HUDEP-2 (cell line): Measurements from ENCODE around the gene BRD3.

Experiments
- DNase-seq, 76 experiments: peaks; one replicate each; lab custom pipeline; 2025; ENCODE audit not compliant: unreplicated experiment in 76 of 76; lab: John Stamatoyannopoulos, UW

BRD3 gene

GRCh38 chr9:134055981-134056461 lies 11.8 kb downstream of the BRD3 start:
- DNase-seq = peak in 33 of 76 experiments; percentile 1 to 55 (median 22)

- no peak for DNase-seq
Observed at GRCh38 chr9:134054891-134055811, 12.7 kb downstream of the BRD3 start.

- no peak for DNase-seq
Observed at GRCh38 chr9:134053941-134054761, 13.7 kb downstream of the BRD3 start.

- no peak for DNase-seq
Observed at GRCh38 chr9:134053401-134053871, 14.4 kb downstream of the BRD3 start.

GRCh38 chr9:134052941-134053340 lies 14.9 kb downstream of the BRD3 start:
- no peak for DNase-seq

- no peak for DNase-seq
Observed at GRCh38 chr9:134052491-134052890, 15.3 kb downstream of the BRD3 start.

GRCh38 chr9:134051319-134051718 lies 16.5 kb downstream of the BRD3 start:
- no peak for DNase-seq

- DNase-seq = no peak
Observed at GRCh38 chr9:134050726-134051125, 17.1 kb downstream of the BRD3 start.

- DNase-seq = no peak
Observed at GRCh38 chr9:134049772-134050588, 17.8 kb downstream of the BRD3 start.

- DNase-seq = no peak
Observed at GRCh38 chr9:134049236-134049635, 18.6 kb downstream of the BRD3 start.

GRCh38 chr9:134048582-134048968 lies 19.3 kb downstream of the BRD3 start:
- DNase-seq = no peak

- DNase-seq = no peak
Observed at GRCh38 chr9:134047868-134048581, 19.8 kb downstream of the BRD3 start.

GRCh38 chr9:134046894-134047681 lies 20.7 kb downstream of the BRD3 start:
- DNase-seq = no peak

- DNase-seq = no peak
Observed at GRCh38 chr9:134045841-134046544, 21.8 kb downstream of the BRD3 start.

- no peak for DNase-seq
Observed at GRCh38 chr9:134044944-134045343, 22.9 kb downstream of the BRD3 start.

- no peak for DNase-seq
Observed at GRCh38 chr9:134043531-134043988, 24.3 kb downstream of the BRD3 start.

GRCh38 chr9:134041649-134041962 lies 26.2 kb downstream of the BRD3 start:
- no peak for DNase-seq
